Suppressor macrophage (primary cell): ENCODE data around the gene MEA1.
"Not testable (repeated sequence)": the region's sequence is repeated elsewhere in the genome, so short reads cannot be mapped to it uniquely, and the experiment has no call there.

Experiments used
- DNase-seq, 4 experiments: peaks; one replicate each; pipeline ENCODE4 v3.0.0-alpha.2; 2020 to 2022

MEA1 gene

DNA sequence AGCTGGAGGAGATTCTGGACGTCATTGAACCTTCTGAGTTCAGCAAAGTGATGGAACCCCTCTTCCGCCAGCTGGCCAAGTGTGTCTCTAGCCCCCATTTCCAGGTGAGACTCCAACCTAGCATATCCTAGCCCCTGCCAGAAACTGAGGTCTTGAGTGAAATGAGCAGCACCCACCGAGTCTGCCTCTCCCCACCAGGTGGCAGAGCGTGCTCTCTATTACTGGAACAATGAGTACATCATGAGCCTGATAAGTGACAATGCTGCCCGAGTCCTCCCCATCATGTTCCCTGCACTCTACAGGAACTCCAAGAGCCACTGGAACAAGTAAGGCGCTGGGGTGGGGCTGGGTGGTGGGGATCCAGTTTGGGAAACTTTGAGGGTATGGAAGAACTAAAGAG, 4.6 kb downstream of the MEA1 start:
- peak; percentile 14 to 54 (median 44) for DNase-seq

DNA sequence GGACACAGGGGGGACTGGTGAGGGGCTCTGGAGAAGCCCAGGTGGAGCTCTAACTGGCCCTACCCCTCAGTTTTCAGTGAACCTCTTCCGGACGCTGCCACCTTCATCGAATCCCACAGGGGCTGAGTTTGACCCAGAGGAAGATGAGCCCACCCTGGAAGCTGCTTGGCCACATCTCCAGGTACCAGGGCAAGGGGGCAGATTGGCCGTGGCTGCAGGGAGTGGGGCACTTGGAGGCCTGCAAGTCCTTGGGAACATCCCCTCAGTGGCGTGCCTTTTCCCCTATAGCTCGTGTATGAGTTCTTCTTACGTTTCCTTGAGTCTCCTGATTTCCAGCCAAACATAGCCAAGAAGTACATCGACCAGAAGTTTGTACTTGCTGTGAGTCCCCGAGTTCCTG, 6.6 kb downstream of the MEA1 start:
- no peak for DNase-seq

DNA sequence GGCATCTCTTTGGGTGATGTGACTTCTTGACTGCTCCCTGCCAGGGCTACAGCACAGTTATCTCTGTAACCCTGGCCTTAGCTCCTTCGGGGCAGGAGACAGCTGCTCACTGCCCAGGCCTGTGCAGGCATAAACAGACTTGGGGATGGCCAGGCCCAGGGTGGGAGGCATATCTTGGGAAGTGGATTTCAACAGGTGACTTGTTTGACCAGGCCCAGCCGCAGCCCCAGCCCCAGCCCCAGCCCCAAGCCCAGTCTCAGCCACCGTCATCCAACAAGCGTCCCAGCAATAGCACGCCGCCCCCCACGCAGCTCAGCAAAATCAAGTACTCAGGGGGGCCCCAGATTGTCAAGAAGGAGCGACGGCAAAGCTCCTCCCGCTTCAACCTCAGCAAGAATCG, 7.5 kb downstream of the MEA1 start:
- no peak for DNase-seq

DNA sequence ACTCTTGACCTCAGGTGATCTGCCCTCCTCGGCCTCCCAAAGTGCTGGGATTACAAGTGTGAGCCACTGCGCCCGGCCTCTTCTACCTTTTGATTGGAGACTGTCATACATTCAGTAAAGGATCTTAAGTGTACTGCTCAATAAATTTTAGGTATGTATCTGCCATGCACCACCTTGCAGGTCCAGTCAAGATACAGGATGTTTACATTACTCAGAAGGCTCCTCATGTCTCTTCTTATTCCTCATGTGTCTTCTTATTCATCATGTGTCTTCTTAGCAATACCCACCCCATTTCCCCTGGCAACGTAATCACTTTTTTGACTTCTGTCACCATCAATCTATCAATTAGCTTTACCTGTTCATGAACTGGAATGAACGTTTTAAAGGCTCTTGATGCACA, 7.9 kb downstream of the MEA1 start:
- no peak for DNase-seq

DNA sequence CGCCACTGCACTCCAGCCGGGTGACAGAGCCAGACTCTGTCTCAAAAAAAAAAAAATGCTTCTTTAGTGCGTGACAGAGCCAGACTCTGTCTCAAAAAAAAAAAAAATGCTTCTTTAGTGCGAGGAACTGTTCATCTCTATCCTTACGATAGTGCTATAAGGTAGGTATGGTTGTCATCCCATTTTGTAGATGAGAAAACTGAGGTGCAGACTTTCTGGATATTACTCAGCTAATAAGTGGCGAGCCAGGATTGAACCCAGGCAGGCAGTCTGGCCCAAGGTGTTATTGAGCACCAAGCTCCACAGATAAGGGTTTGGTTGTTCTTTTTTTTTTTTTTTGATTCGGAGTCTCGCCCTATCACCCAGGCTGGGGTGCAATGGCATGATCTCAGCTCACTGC, 11.9 kb downstream of the MEA1 start:
- no peak for DNase-seq

DNA sequence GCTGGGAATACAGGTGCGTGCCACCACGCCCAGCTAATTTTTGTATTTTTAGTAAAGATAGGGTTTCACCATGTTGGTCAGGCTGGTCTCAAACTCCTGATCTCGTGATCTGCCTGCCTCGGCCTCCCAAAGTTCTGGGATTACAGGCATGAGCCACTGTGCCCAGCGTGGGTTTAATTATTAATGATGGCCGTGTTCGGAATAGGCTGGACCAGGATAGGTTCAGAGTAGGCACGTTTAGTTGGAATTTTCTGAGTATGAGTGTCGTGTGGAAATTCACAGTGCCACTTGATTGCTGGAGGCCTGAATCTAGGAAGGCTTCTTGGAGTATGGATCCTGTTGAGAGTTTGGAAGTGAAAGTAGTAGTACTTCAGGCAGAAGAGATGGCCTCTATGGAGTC, 15.5 kb downstream of the MEA1 start:
- not testable (repeated sequence) for DNase-seq

DNA sequence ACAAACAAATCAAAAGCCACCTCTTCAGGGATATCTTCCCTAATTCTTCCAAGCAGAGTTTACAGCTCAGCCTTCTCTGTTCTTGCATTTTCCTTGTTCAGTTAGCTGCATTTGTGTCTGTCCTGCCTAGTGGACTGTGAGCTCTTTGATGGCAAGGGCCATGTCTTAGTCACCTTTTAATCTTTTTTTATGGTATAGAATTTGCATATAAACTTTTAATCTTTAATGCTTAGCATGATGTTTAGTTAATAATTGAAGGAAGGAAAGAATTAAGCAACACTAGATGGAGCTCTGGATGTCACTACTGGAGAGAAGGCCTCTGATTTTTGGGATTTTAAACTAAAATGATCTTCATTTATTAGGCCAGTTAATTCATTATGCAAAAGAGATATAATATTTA, 17.2 kb downstream of the MEA1 start:
- no peak for DNase-seq

DNA sequence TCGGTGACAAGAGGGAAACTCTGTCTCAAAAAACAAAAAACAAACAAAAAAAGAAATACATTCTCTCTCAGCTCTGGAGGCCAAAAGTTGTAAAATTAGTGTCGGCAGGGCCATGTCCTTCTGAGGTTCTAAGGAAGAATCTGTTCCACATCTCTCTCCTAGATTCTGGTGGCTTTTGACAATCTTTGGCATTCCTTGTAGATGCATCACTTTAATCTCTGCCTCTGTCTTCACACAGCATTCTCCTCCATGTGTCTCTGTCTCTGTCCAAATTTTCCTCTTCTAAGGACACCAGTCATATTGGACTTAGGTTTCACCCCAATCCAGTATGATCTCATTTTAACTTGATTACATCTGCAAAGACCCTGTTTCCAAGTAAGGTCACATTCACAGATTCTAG, 20.3 kb downstream of the MEA1 start:
- DNase-seq: no peak

DNA sequence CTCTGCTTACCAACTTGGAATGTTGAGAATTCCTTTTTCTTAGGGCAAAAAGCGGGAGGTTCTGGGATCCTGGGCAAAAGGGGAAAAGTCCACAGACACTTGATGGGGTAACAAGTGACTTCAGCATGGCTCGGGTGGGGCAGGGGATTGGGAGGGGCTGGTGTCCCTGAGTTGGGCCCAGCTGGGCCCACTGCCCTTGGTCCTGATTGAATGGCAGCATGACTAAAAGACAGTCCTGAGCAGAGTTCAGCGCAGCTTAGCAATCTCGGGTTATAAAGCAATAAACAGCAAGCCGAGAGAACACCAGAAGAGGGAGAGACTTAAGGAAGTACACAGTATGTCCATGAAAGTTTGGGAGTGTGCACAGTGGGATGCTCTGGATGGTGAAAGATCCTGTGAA, 23.8 kb downstream of the MEA1 start:
- no peak for DNase-seq

DNA sequence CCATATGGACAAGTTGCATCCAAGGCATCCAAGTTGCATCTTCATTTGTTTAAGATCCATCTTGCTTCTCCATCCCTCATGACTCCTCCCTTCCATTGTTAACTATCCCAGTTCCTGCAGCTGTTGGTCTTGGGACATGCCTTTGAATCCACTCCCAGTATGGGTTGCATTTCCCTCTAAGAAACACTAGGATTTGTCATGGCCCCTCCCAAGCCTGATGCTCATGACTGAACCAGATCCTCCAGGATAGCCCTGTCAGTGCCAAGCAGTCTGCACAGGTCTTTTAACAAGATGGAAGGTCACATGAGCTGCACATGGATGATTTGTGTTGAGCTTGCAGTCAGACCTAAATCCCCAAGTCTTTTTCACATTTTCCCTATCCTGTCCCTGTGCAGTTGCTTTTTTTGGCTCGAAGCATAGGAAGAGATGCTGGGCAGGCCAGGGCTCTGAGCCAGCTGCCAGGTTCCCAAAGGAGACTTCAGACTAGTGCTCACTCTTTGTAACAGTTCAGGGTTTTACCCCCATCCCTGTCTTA, 25.2 kb downstream of the MEA1 start:
- no peak for DNase-seq

DNA sequence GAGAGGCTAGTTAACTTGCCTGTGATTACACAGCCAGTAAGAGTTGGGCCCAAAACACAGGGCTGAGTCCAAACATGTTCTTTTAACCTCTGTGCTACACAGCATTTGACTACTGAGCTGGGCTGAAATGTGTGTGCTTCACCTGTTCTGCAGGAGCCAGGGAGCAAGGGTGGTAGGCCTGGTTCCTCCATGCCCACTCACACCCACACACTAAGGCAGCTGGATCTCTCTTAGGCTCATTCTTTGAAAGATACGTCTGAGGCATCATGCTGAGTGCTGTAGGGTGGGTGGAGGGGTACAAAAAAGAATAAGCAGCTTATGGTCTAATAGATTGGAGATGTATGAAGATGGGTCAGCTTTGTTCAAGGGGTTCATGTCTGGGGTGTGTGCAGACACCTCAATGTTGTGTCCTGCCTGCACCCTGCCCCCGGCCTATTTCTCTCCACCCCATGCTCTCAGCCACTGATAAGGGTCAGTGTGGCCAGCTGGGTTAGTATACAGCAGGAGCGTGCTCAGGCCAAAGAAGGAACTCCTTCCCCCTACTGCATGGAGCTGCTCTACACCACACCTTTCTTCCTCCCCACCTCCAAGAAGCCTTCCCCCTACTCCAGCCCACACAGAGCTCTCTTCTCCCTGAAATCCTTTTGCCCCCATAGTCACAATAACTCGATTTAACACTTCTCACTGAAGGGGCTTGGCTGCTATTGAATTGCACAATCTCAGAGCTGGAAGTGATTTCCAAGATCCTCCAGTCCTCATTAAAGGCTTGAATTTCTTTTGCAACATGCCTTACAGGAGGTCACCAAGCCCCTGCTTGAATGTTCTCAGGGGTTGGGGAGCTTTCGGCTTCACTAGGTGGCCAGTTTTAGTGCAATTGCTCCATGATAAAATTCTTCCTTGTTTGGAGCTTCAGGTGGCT, 26.0 kb downstream of the MEA1 start:
- no peak for DNase-seq

DNA sequence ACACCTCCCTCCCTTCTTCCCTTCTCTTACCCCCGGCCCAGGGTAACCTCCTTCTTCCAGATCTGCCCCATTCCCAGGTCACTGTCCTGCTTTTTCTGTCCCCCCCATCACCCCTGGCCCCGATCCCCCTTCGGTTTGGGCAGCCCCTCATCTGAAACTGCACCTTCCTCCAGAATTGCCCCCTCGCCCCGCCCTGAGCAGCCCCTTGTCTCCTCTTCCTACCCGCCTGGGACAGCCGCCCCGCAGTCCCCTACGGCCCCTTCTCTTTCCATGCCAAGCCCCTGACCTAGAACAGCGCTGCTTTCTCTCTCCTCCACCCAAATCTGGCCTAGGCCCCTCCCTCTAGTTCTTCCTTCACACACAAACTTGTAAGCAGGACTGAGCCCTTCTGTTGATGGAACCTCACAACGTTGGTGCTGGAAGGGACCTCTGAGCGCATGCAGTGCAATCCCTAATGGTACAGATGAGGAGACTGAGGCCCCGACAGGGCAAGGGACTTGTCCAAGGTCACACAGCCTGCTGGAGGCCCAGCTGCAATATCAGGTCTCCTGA, 28.7 kb downstream of the MEA1 start:
- DNase-seq: peak in 1 of 4 experiments; percentile 29

DNA sequence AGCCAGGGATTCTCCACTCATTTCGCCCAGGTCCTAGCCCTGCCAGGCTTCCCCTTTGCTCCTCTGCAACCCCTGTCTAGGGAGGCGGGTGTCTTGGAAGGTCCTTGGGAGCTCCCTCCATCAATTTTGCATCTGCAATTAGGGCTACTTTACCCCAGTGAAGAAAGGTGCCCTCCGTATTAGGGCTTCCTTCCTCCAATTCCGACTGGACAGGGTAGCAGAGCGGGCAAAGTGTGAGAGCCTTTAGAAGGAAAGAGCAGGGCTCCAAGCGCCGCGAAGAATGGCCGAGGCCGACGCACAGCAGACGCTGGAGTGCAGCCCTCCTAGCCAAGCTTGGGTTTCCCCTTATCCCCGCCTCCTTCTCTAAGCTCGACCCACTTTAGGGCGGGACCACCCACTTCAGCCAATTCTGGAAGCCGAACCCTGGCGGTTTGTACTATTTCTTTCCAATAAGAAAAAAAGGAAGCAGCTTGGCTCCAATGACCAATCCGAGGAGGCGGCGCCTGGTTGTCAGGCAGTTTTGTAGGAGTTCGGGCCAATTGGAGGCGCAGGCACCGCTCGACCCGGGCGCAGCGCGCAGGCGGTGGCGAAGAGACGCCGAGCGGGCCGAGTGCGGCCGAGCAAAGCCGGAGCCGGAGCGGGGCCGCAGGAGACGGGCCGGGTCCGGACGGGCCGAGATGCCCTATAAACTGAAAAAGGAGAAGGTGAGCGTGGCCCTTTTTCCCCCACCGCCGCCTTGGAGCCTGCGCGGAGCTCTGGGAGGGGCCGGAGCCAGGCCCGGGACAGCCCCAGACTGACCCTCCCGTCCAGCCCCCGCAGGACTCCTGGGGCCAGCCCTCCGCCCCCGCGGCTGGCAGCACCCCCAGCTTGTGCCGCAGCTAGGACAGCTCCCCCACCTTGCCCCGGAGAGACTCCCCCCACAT, 29.5 kb downstream of the MEA1 start, which contains the start of gene PPP2R5D:
Gene PPP2R5D (plus strand): TSS at position 570 of the 923 bp plus-strand sequence. CDS start 108 bp downstream, at position 678.
- peak; percentile 97 to 99 (median 98) for DNase-seq

DNA sequence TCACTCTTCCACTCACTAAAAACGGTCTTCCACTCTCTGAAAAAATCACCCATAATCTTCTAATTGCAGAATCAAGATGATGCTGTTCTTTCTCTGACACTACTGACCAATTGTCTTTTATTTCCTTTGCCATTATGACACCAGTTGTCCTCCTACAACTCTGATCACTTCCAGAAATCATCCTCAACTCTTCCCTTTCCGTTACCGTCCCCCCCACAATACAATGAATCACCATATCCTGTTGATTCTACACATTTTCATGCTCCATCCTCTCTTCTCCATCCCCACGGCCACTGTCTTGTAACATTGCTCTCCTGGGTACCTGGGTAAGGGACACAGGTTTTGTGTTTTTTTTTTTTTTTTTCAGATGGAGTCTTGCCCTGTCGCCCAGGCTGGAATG, 31.9 kb downstream of the MEA1 start:
- DNase-seq: peak in 1 of 4 experiments; percentile 15

DNA sequence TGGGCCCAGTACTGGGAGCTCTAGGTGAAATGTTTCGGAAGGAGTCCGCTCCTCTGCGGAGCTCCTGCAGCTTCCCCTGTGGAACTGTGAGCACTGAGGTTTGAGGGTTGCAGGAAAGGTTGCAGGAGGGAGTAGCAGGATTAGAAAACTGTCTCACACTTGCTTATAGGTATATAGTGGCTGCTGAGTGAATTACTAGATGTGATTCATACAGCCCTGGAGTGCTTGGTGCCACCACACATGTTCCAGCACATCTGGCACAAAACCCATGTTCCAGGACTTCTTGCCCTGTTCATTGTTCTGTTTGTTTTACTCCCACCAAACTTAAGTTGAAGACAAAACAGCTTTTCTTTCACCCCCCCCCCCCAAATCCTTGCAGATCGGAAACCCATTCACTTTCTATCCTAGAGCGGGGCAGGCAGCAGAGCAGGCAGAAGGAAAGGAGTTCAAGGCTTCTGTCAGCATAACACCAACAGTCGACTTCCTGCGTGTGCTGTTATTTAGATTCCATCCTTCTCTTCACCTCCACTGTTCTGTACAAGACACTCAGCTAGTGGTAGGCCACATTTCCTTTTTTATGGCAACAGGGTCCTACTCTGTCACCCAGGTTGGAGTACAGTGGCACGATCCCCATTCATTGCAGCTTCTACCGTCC, 34.1 kb downstream of the MEA1 start:
- no peak for DNase-seq

DNA sequence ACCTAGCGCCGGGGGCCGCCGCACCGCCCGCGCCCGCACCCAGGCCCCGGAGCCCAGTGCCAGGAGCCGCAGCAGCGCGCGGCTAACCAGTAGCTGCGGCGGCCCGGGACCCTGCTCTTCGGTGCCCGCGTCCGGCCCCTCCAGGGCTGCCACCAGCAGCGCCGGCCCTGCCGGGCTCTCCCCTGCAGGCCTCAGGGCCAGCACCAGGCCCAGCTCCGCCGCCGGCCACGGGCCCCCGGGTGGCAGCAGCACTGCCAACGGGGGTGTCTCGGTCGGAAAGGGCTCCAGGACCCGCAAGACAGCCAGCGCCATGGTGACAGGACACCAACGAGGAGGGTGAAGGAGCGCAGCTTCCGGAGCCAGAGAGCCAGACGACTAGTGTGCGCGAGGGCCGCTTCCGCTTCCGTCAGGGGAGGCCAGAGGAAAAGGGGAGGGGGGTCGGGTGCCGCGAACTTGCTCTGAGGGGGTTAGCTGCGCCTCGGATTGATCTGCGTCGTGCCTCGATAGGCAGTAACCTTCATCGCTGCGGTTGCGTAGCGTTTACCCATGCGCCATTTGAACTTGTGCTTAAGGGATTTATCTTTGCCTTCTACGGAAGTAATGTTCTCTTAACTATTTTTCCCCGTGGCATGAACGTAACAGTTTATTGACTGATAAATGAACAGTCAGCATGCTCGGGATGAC, 34.8 kb downstream of the MEA1 start, which contains the start of gene PEX6:
Gene PEX6 (minus strand): TSS at position 343 of the 684 bp plus-strand sequence. CDS start 31 bp downstream, at position 312.
- DNase-seq: peak; percentile 83 to 96 (median 92)

DNA sequence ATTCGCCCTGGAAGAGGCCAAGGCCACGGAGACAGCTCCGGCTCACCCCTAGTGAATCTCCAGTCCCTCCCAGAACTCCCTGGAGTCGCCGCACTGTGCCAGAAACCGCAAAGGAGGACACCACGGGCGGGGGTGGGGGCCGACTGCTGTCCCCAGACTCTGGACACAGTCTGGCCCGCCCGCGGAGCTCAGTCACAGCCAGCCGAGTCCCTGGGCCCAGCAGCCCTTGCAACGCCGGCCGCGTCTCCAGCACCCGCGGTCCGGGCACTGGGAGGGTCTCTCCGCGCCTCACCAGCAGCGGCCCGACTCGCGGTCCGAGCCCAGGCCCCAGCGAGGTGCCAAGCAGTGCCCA, 35.3 kb downstream of the MEA1 start:
- peak; percentile 32 to 62 (median 42) for DNase-seq

DNA sequence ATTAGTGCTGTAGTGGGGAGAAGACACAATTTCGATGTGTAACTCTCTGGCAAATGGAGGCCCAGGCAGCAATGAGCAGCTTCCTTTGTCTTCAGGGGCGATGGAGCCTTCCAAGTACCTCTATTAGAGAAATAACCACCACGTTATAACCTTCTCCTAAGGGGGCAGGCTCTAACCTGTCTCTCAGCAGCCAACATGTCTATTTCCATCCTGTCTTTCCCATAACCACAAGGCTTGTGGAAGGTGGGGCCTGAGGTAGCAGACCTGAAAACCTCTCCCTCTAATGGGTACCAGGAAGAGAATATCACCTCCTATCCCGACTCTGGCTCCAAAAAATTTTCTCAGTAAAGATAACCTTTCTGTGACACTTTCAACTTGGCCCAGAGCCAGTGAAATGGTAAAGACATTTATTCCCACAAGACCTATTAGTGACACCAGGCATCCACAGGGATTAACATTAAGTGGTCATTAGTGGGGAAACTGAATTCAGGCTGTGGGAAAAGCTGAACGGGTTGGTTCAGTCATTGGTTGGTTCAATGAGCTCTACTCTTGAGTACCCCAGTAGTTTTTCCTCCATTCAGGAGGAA, 38.7 kb downstream of the MEA1 start:
- DNase-seq: no peak

DNA sequence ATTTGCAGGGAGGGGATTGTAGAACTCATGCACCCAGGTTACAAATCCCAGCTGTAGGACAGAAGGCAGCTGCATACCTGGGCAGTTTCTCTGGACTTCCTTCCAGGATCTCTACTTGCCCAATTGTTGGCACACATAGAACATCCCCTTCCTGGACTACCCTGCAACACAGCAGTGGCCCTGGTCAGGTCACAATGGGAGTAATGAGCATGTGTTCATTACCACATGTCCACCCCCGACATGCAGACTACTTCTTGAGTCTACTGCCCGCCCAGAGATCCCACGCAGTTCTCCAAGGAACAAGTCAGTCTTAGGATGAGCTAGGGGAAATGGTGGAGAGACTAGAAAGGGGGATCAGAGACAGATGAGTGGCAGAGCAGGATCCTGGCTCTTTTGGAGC, 39.8 kb downstream of the MEA1 start:
- peak; percentile 59 to 79 (median 76) for DNase-seq

DNA sequence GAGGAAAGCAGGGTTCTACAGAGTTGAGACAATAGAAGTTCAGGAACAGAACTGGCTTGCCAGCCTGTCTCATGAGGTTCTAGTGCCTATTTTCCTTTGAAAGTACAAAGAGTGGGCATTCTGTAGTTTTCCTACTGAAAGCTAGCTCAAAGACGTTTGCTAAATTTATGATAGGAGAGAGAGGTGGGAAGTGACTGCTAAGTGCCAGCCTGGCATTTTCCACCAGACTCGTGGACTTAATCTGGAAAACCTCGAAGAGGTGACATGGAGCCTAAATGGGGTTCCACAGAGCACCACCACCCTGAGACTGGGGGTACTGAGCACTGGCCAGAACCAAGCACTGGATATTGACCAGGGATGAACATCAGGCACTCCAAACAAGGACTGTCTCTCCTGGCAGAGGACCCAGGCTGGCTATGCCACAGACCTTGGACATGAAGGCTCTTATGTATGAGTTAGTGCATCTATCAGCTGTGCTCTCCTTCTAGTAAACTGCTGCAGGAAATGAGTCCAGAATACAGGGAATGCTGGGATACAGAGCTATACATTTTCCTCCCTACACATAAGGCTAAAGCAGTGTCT, 41.9 kb downstream of the MEA1 start:
- no peak for DNase-seq
